Measurements from ENCODE around the gene GID4. TPM values are rescaled to one million over a fixed set of nuclear protein-coding genes. Genes with fewer than 3 reads are reported as not detected.

Gene GID4
- total and polyA plus RNA-seq, 2 of the 13 experiments (the other 11 are each of a cell fraction or from before 2014, with no cell fraction given), result 4.3 to 6.1 TPM

DNA sequence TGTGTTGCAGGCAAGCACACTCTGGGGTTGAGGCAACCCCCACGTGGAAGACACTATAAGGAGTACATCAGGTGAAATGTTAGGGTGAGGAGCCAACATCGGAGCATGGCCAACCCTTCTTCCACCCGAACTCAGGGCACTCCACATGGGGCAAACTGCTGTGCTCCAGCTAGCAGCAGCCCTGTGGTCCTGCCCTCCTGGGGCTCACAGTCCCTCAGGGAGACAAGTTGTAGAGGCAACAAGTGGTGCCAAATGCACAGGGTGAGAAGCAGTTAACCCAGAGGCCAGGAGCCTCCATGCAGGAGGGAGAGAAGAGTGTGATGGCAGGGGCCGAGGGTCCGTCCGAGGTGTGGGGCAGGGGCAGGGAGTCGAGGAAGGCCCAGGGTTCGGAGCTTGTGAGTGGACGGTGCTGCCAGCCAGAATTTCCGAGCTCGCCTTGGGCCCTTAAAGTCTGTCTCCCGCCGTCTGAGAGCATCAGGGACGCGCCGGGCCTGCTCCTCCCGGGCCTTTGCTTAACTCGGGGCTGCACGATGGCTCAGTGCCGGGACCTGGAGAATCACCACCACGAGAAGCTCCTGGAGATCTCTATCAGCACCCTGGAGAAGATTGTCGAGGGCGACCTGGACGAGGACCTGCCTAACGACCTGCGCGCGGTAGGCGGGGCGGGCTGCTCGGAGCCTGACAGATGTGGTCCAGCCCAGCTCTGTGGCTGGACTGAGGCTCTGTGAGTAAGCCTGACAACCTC is 32.5 kb upstream of the GID4 start:
- Histone ChIP-seq H2AFZ (ENCODE audit: low read length) (no peak overlapping the region), H3K9me3 (ENCODE audit: low read length) (no peaks in the 10 kb centered on the region), H3K27ac (ENCODE audit: extremely low read length, insufficient read depth, low read length) (no peak overlapping the region), H3K4me1 (ENCODE audit: insufficient read depth, low read length) (no peaks in the 10 kb centered on the region), H3K4me2 (ENCODE audit: low read depth, low read length) (no peak overlapping the region), H3K36me3 (replicated peaks in 1 of 2; ENCODE audit: control insufficient read depth in 1 of 2, insufficient read depth in 2 of 2, low read length in 2 of 2) (no peaks in the 10 kb centered on the region; a peak in 3 of 5 replicates), H3K27me3 (ENCODE audit: control insufficient read depth in 1 of 2, insufficient read depth in 2 of 2, low read length in 2 of 2) (no peaks in the 10 kb centered on the region), H3K9ac (ENCODE audit: insufficient read depth, low read depth, low read length) (no peak overlapping the region), H3K4me3 (replicated peaks in 1 of 3; ENCODE audit: insufficient read depth in 1 of 3, low read depth in 2 of 3, low read length in 3 of 3) (no peak overlapping the region), H3K79me2 (ENCODE audit: insufficient read depth, low read length) (no peaks in the 10 kb centered on the region), H4K20me1 (ENCODE audit: insufficient read depth, low read length) (no peaks in the 10 kb centered on the region)
- intact Hi-C loops (cut with micrococcal nuclease; ENCODE audit: unreplicated experiment) (no loop called here), in situ Hi-C loops (cut with HindIII; ENCODE audit: extremely low pct_ligation_motif_present, low pct_unique_long_range_greater_than_20kb) (loop anchor here (25.0 kb wide), 1 partner anchor 106 kb away; the partner anchor contains the start of gene MYO15A)
- 89% methylated on average over 31 of the region's 31 CpGs for WGBS (ENCODE audit: low lambda C conversion rate)
- FAIRE-seq (no peak), DNase-seq (ENCODE audit: low spot score) (no peak), ATAC-seq (no peak)
- POLR2A ChIA-PET, result no interaction called here
- CTCF ChIA-PET (ENCODE audit: low intra/inter-chr PET ratio, low total read pairs), result no interaction called here
- TF ChIP-seq ZNF441 (CRISPR knock-in tag; IDR thresholded peaks at IDR 0.05; ENCODE audit: borderline replicate concordance) (no peak), ZNF563 (CRISPR knock-in tag; IDR thresholded peaks at IDR 0.05) (no peak), TGIF2 (CRISPR knock-in tag; IDR thresholded peaks at IDR 0.05) (no peak), SSRP1 (CRISPR knock-in tag; IDR thresholded peaks at IDR 0.05) (no peak), ZNF17 (CRISPR knock-in tag; IDR thresholded peaks at IDR 0.05) (no peak), MXD4 (CRISPR knock-in tag; IDR thresholded peaks at IDR 0.05) (no peak), ZSCAN31 (CRISPR knock-in tag; IDR thresholded peaks at IDR 0.05; ENCODE audit: low read depth) (no peak)
- TF ChIP-seq, protein P1, sequence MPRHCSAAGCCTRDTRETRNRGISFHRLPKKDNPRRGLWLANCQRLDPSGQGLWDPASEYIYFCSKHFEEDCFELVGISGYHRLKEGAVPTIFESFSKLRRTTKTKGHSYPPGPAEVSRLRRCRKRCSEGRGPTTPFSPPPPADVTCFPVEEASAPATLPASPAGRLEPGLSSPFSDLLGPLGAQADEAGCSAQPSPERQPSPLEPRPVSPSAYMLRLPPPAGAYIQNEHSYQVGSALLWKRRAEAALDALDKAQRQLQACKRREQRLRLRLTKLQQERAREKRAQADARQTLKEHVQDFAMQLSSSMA (CRISPR knock-in tag; IDR thresholded peaks at IDR 0.05), result no peak
- TF ChIP-seq, protein P2, sequence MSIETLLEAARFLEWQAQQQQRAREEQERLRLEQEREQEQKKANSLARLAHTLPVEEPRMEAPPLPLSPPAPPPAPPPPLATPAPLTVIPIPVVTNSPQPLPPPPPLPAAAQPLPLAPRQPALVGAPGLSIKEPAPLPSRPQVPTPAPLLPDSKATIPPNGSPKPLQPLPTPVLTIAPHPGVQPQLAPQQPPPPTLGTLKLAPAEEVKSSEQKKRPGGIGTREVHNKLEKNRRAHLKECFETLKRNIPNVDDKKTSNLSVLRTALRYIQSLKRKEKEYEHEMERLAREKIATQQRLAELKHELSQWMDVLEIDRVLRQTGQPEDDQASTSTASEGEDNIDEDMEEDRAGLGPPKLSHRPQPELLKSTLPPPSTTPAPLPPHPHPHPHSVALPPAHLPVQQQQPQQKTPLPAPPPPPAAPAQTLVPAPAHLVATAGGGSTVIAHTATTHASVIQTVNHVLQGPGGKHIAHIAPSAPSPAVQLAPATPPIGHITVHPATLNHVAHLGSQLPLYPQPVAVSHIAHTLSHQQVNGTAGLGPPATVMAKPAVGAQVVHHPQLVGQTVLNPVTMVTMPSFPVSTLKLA (IDR thresholded peaks at IDR 0.05), result no peak
- no TSS peak for BruUV-seq (replicated peaks)

Measured in HepG2 (cell line).